H9 (cell line): ENCODE measurements around the gene ZNF385D. TPM values are rescaled to one million over a fixed set of nuclear protein-coding genes. Genes with fewer than 3 reads are reported as not detected.

Experiments used
- DNase-seq: peaks from one replicate; pipeline ENCODE4 v3.0.0-alpha.2; 2017
- H2AFZ ChIP-seq: one replicate; pipeline ENCODE4 v1.6.1; 2013; ENCODE audit warnings: mild to moderate bottlenecking, low read length, control low read depth, moderate library complexity
- H2AK5ac ChIP-seq: 2 replicates; pipeline ENCODE4 v1.6.1; 2013; ENCODE audit warnings: low read length, control low read depth, mixed read lengths; ENCODE audit not compliant: insufficient read length
- H2BK120ac ChIP-seq: one replicate; pipeline ENCODE4 v1.6.1; 2013; ENCODE audit warnings: low read depth, mild to moderate bottlenecking, low read length, control low read depth, inconsistent platforms; ENCODE audit not compliant: poor library complexity, severe bottlenecking
- H2BK12ac ChIP-seq: 2 replicates; pipeline ENCODE4 v1.6.1; 2013; ENCODE audit warnings: low read length, control low read depth, mixed read lengths, low read depth; ENCODE audit not compliant: insufficient read length
- H2BK15ac ChIP-seq: 2 replicates; pipeline ENCODE4 v1.6.1; 2013; ENCODE audit warnings: low read depth, low read length, control low read depth
- H2BK20ac ChIP-seq: one replicate; pipeline ENCODE4 v1.6.1; 2013; ENCODE audit warnings: low read depth, mild to moderate bottlenecking, low read length, control low read depth, inconsistent platforms; ENCODE audit not compliant: poor library complexity, severe bottlenecking
- H2BK5ac ChIP-seq: 2 replicates; pipeline ENCODE4 v1.6.1; 2013; ENCODE audit warnings: low read length, control low read depth, mixed read lengths; ENCODE audit not compliant: insufficient read length
- H3K14ac ChIP-seq: 2 replicates; pipeline ENCODE4 v1.6.1; 2013; ENCODE audit warnings: low read length, control low read depth; ENCODE audit not compliant: insufficient read depth
- H3K18ac ChIP-seq: 2 replicates; pipeline ENCODE4 v1.6.1; 2013; ENCODE audit warnings: low read depth, mild to moderate bottlenecking, mixed read lengths, low read length, control low read depth; ENCODE audit not compliant: insufficient read length
- H3K23ac ChIP-seq: 2 replicates; pipeline ENCODE4 v1.6.1; 2013; ENCODE audit warnings: low read length, control low read depth, mixed read lengths, low read depth; ENCODE audit not compliant: insufficient read length
- H3K23me2 ChIP-seq: 2 replicates; pipeline ENCODE4 v1.6.1; 2013; ENCODE audit warnings: low read depth, mild to moderate bottlenecking, mixed read lengths, low read length, control low read depth; ENCODE audit not compliant: insufficient read length, poor library complexity, severe bottlenecking
- H3K27ac ChIP-seq: 2 replicates; pipeline ENCODE4 v1.5.1; 2013; ENCODE audit warnings: low read length, control low read depth, mixed read lengths, low read depth; ENCODE audit not compliant: insufficient read length
- H3K27me3 ChIP-seq: 2 replicates; pipeline ENCODE4 v1.6.1; 2013; ENCODE audit warnings: low read length, control low read depth, inconsistent platforms; ENCODE audit not compliant: insufficient read depth
- H3K4ac ChIP-seq: 2 replicates; pipeline ENCODE4 v1.6.1; 2013; ENCODE audit warnings: low read depth, mild to moderate bottlenecking, control low read depth, inconsistent platforms, low read length, moderate library complexity
- H3K4me1 ChIP-seq: 2 replicates; pipeline ENCODE4 v1.6.1; 2013; ENCODE audit warnings: low read length, control low read depth, inconsistent platforms; ENCODE audit not compliant: insufficient read depth
- H3K4me2 ChIP-seq: 2 replicates; pipeline ENCODE4 v1.6.1; 2013; ENCODE audit warnings: low read length, control low read depth, mixed read lengths; ENCODE audit not compliant: insufficient read length, insufficient read depth
- H3K56ac ChIP-seq: 2 replicates; pipeline ENCODE4 v1.6.1; 2013; ENCODE audit warnings: low read depth, mild to moderate bottlenecking, mixed read lengths, low read length, control low read depth; ENCODE audit not compliant: insufficient read length
- H3K79me1 ChIP-seq: 2 replicates; pipeline ENCODE4 v1.6.1; 2013; ENCODE audit warnings: low read depth, mild to moderate bottlenecking, moderate library complexity, low read length, control low read depth, inconsistent platforms; ENCODE audit not compliant: insufficient read depth, poor library complexity, severe bottlenecking
- H3K79me2 ChIP-seq: 2 replicates; pipeline ENCODE4 v1.6.1; 2013; ENCODE audit warnings: low read length, control low read depth, inconsistent platforms; ENCODE audit not compliant: insufficient read depth
- H3K9ac ChIP-seq: 2 replicates; pipeline ENCODE4 v1.6.1; 2013; ENCODE audit warnings: low read length, control low read depth, mixed read lengths; ENCODE audit not compliant: insufficient read length; ENCODE audit errors: extremely low read depth
- H3K9me3 ChIP-seq: one replicate; pipeline ENCODE4 v1.6.1; 2013; ENCODE audit warnings: low read depth, low read length, inconsistent platforms; ENCODE audit not compliant: control insufficient read depth
- H3T11ph ChIP-seq: one replicate; pipeline ENCODE4 v1.6.1; 2013; ENCODE audit warnings: mild to moderate bottlenecking, low read length, control low read depth, inconsistent platforms
- H4K20me1 ChIP-seq: one replicate; pipeline ENCODE4 v1.6.1; 2013; ENCODE audit not compliant: control insufficient read depth, insufficient read length, insufficient read depth
- H4K5ac ChIP-seq: 2 replicates; pipeline ENCODE4 v1.6.1; 2013; ENCODE audit warnings: low read depth, mild to moderate bottlenecking, mixed read lengths, low read length, control low read depth; ENCODE audit not compliant: insufficient read length
- H4K8ac ChIP-seq: replicated peaks from 2 replicates; pipeline ENCODE4 v1.6.1; 2013; ENCODE audit warnings: low read length, control low read depth, mixed read lengths, low read depth; ENCODE audit not compliant: insufficient read length
- H4K91ac ChIP-seq: 2 replicates; pipeline ENCODE4 v1.6.1; 2013; ENCODE audit warnings: low read depth, mild to moderate bottlenecking, moderate library complexity, mixed read lengths, low read length, control low read depth; ENCODE audit not compliant: insufficient read length
- H3K27ac Mint-ChIP-seq, 3 experiments: 2 replicates in 2 of 3; 3 replicates in 1 of 3; pipeline ENCODE4 v1.8.0; 2020 to 2021; ENCODE audit warnings: mixed read lengths in 3 of 3, mild to moderate bottlenecking in 1 of 3, moderate library complexity in 1 of 3
- H3K27me3 Mint-ChIP-seq: 2 replicates; pipeline ENCODE4 v1.8.0; 2021; ENCODE audit warnings: low read depth, mild to moderate bottlenecking, moderate library complexity, mixed read lengths
- H3K36me3 Mint-ChIP-seq, 3 experiments: 2 replicates in 2 of 3; 3 replicates in 1 of 3; pipeline ENCODE4 v1.8.0; 2020 to 2021; ENCODE audit warnings: low read depth in 3 of 3, mixed read lengths in 3 of 3; ENCODE audit not compliant: insufficient read depth in 1 of 3
- H3K4me1 Mint-ChIP-seq, 2 experiments: 2 replicates each; pipeline ENCODE4 v1.8.0; 2020; ENCODE audit warnings: mixed read lengths in 2 of 2
- H3K4me3 Mint-ChIP-seq, 2 experiments: 2 replicates in 1 of 2; 3 replicates in 1 of 2; pipeline ENCODE4 v1.8.0; 2020 to 2021; ENCODE audit warnings: mild to moderate bottlenecking in 2 of 2, mixed read lengths in 2 of 2, moderate library complexity in 1 of 2
- H3K9me3 Mint-ChIP-seq, 2 experiments: 2 replicates in 1 of 2; 3 replicates in 1 of 2; pipeline ENCODE4 v1.8.0; 2020; ENCODE audit warnings: mild to moderate bottlenecking in 2 of 2, mixed read lengths in 2 of 2, moderate library complexity in 1 of 2
- WGBS: extraction: QIAGEN DNeasy Blood & Tissue Kit; methylation state at CpG from one replicate; pipeline ENCODE4 v1.1.7; 2013; ENCODE audit warnings: missing lambda C conversion rate, low lambda C conversion rate, mixed read lengths; ENCODE audit not compliant: insufficient read length; ENCODE audit errors: extremely low coverage; 5-methylcytosine and 5-hydroxymethylcytosine counted together
- total RNA-seq: library from RNA; stranded (reverse); gene quantifications from 2 replicates; pipeline ENCODE4 v1.2.1, GENCODE V29; 2021
- TF ChIP-seq, protein P1 (sequence below): fragments of 200-600 bp; sonication (generic); conservative IDR thresholded peaks from 3 replicates; pipeline ENCODE4 v1.8.0; 2021; ENCODE audit warnings: antibody characterized with exemption, mild to moderate bottlenecking

ZNF385D gene
- total RNA-seq, 1 experiment from 2014 or later, result 1.5 TPM

DNA sequence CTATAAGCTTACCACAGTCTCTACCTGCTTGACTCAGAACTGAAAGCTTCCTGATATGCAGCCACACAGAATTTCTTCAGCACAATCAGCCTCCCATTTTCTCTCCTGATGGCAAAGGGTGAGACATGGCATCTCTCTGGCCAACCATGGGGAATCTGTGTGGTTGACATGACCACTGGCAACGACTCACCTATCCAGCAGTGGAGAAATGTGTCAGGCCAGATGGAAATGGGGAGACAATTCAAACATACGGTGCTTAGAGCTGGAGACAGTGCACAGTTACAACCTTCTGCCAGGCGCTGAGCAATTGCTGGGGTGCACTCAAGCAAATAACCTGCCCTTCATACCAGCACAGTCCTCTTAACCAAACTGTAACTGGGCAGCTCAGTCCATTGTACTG lies 3.6 kb downstream of the ZNF385D start:
- no peak overlapping the region for H2BK120ac ChIP-seq
- Mint-ChIP-seq H3K4me3 (no peak overlapping the region), H3K4me1 (peaks cover 16 to 25% of the 10 kb centered on the region in 2 experiments), H3K9me3 (peaks cover 0 to 3% of the 10 kb centered on the region in 2 experiments; a peak in 1 of 5 replicates), H3K27me3 (peaks cover 23% of the 10 kb centered on the region), H3K36me3 (no peaks in the 10 kb centered on the region; a peak in 1 of 7 replicates), H3K27ac (peak overlapping the region in 1 of 3 experiments; percentile 86; a peak in 3 of 7 replicates)
- H4K91ac ChIP-seq, result no peak overlapping the region
- TF ChIP-seq, protein P1, sequence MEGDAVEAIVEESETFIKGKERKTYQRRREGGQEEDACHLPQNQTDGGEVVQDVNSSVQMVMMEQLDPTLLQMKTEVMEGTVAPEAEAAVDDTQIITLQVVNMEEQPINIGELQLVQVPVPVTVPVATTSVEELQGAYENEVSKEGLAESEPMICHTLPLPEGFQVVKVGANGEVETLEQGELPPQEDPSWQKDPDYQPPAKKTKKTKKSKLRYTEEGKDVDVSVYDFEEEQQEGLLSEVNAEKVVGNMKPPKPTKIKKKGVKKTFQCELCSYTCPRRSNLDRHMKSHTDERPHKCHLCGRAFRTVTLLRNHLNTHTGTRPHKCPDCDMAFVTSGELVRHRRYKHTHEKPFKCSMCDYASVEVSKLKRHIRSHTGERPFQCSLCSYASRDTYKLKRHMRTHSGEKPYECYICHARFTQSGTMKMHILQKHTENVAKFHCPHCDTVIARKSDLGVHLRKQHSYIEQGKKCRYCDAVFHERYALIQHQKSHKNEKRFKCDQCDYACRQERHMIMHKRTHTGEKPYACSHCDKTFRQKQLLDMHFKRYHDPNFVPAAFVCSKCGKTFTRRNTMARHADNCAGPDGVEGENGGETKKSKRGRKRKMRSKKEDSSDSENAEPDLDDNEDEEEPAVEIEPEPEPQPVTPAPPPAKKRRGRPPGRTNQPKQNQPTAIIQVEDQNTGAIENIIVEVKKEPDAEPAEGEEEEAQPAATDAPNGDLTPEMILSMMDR, result no peak
- H2AFZ ChIP-seq, result no peak overlapping the region
- no peak overlapping the region for H4K5ac ChIP-seq
- H3K23ac ChIP-seq, result no peak overlapping the region
- peaks cover 2% of the 10 kb centered on the region for H3K23me2 ChIP-seq
- H2BK5ac ChIP-seq, result no peak overlapping the region
- no peaks in the 10 kb centered on the region for H4K20me1 ChIP-seq
- H4K8ac ChIP-seq, result no peak overlapping the region
- H3K9ac ChIP-seq, result no peak overlapping the region
- H2BK15ac ChIP-seq, result no peak overlapping the region
- no peaks in the 10 kb centered on the region for H3K9me3 ChIP-seq
- H3K27ac ChIP-seq, result no peak overlapping the region
- H2AK5ac ChIP-seq, result no peak overlapping the region
- no peak overlapping the region for H3K14ac ChIP-seq
- H3T11ph ChIP-seq, result no peak overlapping the region
- no peaks in the 10 kb centered on the region for H3K79me1 ChIP-seq
- H2BK20ac ChIP-seq, result no peak overlapping the region
- H2BK12ac ChIP-seq, result no peak overlapping the region
- H3K4me2 ChIP-seq, result no peak overlapping the region
- no peak overlapping the region for H3K18ac ChIP-seq
- H3K27me3 ChIP-seq, result no peaks in the 10 kb centered on the region
- H3K4ac ChIP-seq, result no peak overlapping the region
- WGBS, result no CpG with 5 or more reads among the region's 3 CpGs
- no peaks in the 10 kb centered on the region for H3K4me1 ChIP-seq
- no peak for DNase-seq
- H3K79me2 ChIP-seq, result no peaks in the 10 kb centered on the region
- no peak overlapping the region for H3K56ac ChIP-seq
